Activated T-helper 2 cell treated with anti-CD3 and anti-CD28 coated beads, Interferon-gamma antibody, Interleukin-2, Interleukin-4, amounts not matched to agents 10 μg/mL and 5 μg/mL and 100 μg/mL, durations not matched to agents 14 hours and 24 hours and 36 hours (primary cell): Measurements from ENCODE around the gene NLGN1. TPM values are rescaled to one million over a fixed set of nuclear protein-coding genes. Genes with fewer than 3 reads are reported as not detected.
"Not testable (repeated sequence)": the region's sequence is repeated elsewhere in the genome, so short reads cannot be mapped to it uniquely, and the experiment has no call there.

Experiments
- DNase-seq: peaks from one replicate; pipeline ENCODE4 v3.0.0; 2021; ENCODE audit warnings: low spot score
- H3K27ac Mint-ChIP-seq: one replicate; pipeline ENCODE4 v1.8.0; 2021; ENCODE audit warnings: mixed read lengths
- H3K27me3 Mint-ChIP-seq: one replicate; pipeline ENCODE4 v1.8.0; 2021; ENCODE audit warnings: low read depth, mixed read lengths
- H3K36me3 Mint-ChIP-seq: one replicate; pipeline ENCODE4 v1.8.0; 2021; ENCODE audit warnings: low read depth, mixed read lengths
- H3K4me1 Mint-ChIP-seq: one replicate; pipeline ENCODE4 v1.8.0; 2021; ENCODE audit warnings: low read depth, mixed read lengths
- H3K4me3 Mint-ChIP-seq: one replicate; pipeline ENCODE4 v1.8.0; 2021; ENCODE audit warnings: low read depth, mild to moderate bottlenecking, moderate library complexity, mixed read lengths
- H3K9me3 Mint-ChIP-seq: one replicate; pipeline ENCODE4 v1.8.0; 2021; ENCODE audit warnings: mixed read lengths
- intact Hi-C: fragments of 100-400 bp; cut with micrococcal nuclease; formaldehyde crosslinking; loops from one replicate; pipeline ENCODE4 v1.15.1; 2023
- total RNA-seq: library from RNA; stranded (reverse); gene quantifications from 2 replicates; pipeline ENCODE4 v1.2.3, GENCODE V29; 2022

The NLGN1 gene
- total RNA-seq, 1 donor from 2014 or later = not detected

GRCh38 chr3:174219738-174220137, 822.2 kb downstream of the NLGN1 start:
- H3K4me1 Mint-ChIP-seq = peaks cover 16% of the 10 kb centered on the region
- H3K4me3 Mint-ChIP-seq = no peak overlapping the region
- H3K9me3 Mint-ChIP-seq = no peaks in the 10 kb centered on the region
- no peaks in the 10 kb centered on the region for H3K27me3 Mint-ChIP-seq
- DNase-seq = no peak
- no peak overlapping the region for H3K27ac Mint-ChIP-seq
- intact Hi-C loops = no loop called here
- no peaks in the 10 kb centered on the region for H3K36me3 Mint-ChIP-seq

- H3K27me3 Mint-ChIP-seq = no peaks in the 10 kb centered on the region
- H3K27ac Mint-ChIP-seq = no peak overlapping the region
- DNase-seq = no peak
- peaks cover 16% of the 10 kb centered on the region for H3K4me1 Mint-ChIP-seq
- H3K4me3 Mint-ChIP-seq = no peak overlapping the region
- H3K36me3 Mint-ChIP-seq = no peaks in the 10 kb centered on the region
- intact Hi-C loops = no loop called here
- H3K9me3 Mint-ChIP-seq = no peaks in the 10 kb centered on the region
These were observed 823.4 kb downstream of the NLGN1 start for GRCh38 chr3:174220775-174221554.

GRCh38 chr3:174223042-174223441, 825.5 kb downstream of the NLGN1 start:
- H3K36me3 Mint-ChIP-seq = no peaks in the 10 kb centered on the region
- no peak overlapping the region for H3K27ac Mint-ChIP-seq
- peaks cover 2% of the 10 kb centered on the region for H3K4me1 Mint-ChIP-seq
- H3K4me3 Mint-ChIP-seq = no peak overlapping the region
- no peaks in the 10 kb centered on the region for H3K9me3 Mint-ChIP-seq
- no peak for DNase-seq
- H3K27me3 Mint-ChIP-seq = no peaks in the 10 kb centered on the region
- intact Hi-C loops = no loop called here

GRCh38 chr3:174223626-174224025, 826.1 kb downstream of the NLGN1 start:
- Mint-ChIP-seq H3K36me3 (no peaks in the 10 kb centered on the region), H3K4me3 (no peak overlapping the region), H3K9me3 (no peaks in the 10 kb centered on the region), H3K27ac (no peak overlapping the region), H3K4me1 (no peaks in the 10 kb centered on the region), H3K27me3 (no peaks in the 10 kb centered on the region)
- no peak for DNase-seq
- intact Hi-C loops = no loop called here

- intact Hi-C loops = no loop called here
- Mint-ChIP-seq H3K36me3 (no peaks in the 10 kb centered on the region), H3K9me3 (no peaks in the 10 kb centered on the region), H3K4me3 (no peak overlapping the region), H3K27ac (no peak overlapping the region), H3K27me3 (no peaks in the 10 kb centered on the region), H3K4me1 (no peaks in the 10 kb centered on the region)
- no peak for DNase-seq
These were observed 832.4 kb downstream of the NLGN1 start for GRCh38 chr3:174229916-174230315.

GRCh38 chr3:174232028-174232657, 834.6 kb downstream of the NLGN1 start:
- H3K9me3 Mint-ChIP-seq, H3K27ac Mint-ChIP-seq, H3K4me3 Mint-ChIP-seq, intact Hi-C loops, DNase-seq, H3K36me3 Mint-ChIP-seq, H3K27me3 Mint-ChIP-seq, H3K4me1 Mint-ChIP-seq: not testable (repeated sequence)

GRCh38 chr3:174232658-174233429, 835.3 kb downstream of the NLGN1 start:
- no peak overlapping the region for H3K27ac Mint-ChIP-seq
- no peak for DNase-seq
- H3K4me3 Mint-ChIP-seq = no peak overlapping the region
- intact Hi-C loops = no loop called here
- H3K36me3 Mint-ChIP-seq = no peaks in the 10 kb centered on the region
- H3K9me3 Mint-ChIP-seq = no peaks in the 10 kb centered on the region
- no peaks in the 10 kb centered on the region for H3K4me1 Mint-ChIP-seq
- H3K27me3 Mint-ChIP-seq = no peaks in the 10 kb centered on the region

- no peaks in the 10 kb centered on the region for H3K27me3 Mint-ChIP-seq
- DNase-seq = no peak
- no peak overlapping the region for H3K27ac Mint-ChIP-seq
- H3K36me3 Mint-ChIP-seq = no peaks in the 10 kb centered on the region
- intact Hi-C loops = no loop called here
- H3K4me1 Mint-ChIP-seq = no peaks in the 10 kb centered on the region
- H3K4me3 Mint-ChIP-seq = no peak overlapping the region
- no peaks in the 10 kb centered on the region for H3K9me3 Mint-ChIP-seq
These were observed 836.0 kb downstream of the NLGN1 start for GRCh38 chr3:174233511-174233910.

- no peaks in the 10 kb centered on the region for H3K36me3 Mint-ChIP-seq
These were observed 844.9 kb downstream of the NLGN1 start for GRCh38 chr3:174242311-174243041.

GRCh38 chr3:174243171-174243570, 845.6 kb downstream of the NLGN1 start:
- Mint-ChIP-seq H3K4me1 (no peaks in the 10 kb centered on the region), H3K4me3 (no peak overlapping the region), H3K27ac (no peak overlapping the region), H3K36me3 (no peaks in the 10 kb centered on the region), H3K9me3 (no peaks in the 10 kb centered on the region), H3K27me3 (no peaks in the 10 kb centered on the region)
- no peak for DNase-seq
- intact Hi-C loops = no loop called here

More at GRCh38 chr3:174242311-174243041, 844.9 kb downstream of the NLGN1 start:
- H3K27me3 Mint-ChIP-seq = no peaks in the 10 kb centered on the region
- intact Hi-C loops = no loop called here
- no peaks in the 10 kb centered on the region for H3K4me1 Mint-ChIP-seq
- no peak overlapping the region for H3K4me3 Mint-ChIP-seq
- no peak overlapping the region for H3K27ac Mint-ChIP-seq
- H3K9me3 Mint-ChIP-seq = no peaks in the 10 kb centered on the region
- no peak for DNase-seq

GRCh38 chr3:174247687-174248152, 850.2 kb downstream of the NLGN1 start:
- H3K4me3 Mint-ChIP-seq = no peak overlapping the region
- no peaks in the 10 kb centered on the region for H3K4me1 Mint-ChIP-seq
- H3K36me3 Mint-ChIP-seq = no peaks in the 10 kb centered on the region
- DNase-seq = no peak
- no peaks in the 10 kb centered on the region for H3K27me3 Mint-ChIP-seq
- H3K27ac Mint-ChIP-seq = no peak overlapping the region
- H3K9me3 Mint-ChIP-seq = no peaks in the 10 kb centered on the region
- intact Hi-C loops = no loop called here

GRCh38 chr3:174251681-174252080, 854.1 kb downstream of the NLGN1 start:
- Mint-ChIP-seq H3K27me3 (no peaks in the 10 kb centered on the region), H3K9me3 (peaks cover 3% of the 10 kb centered on the region), H3K4me1 (no peaks in the 10 kb centered on the region), H3K36me3 (no peaks in the 10 kb centered on the region), H3K4me3 (no peak overlapping the region), H3K27ac (no peak overlapping the region)
- intact Hi-C loops = no loop called here
- no peak for DNase-seq
